WTC11 (cell line): ENCODE results near the gene ZNF3. TPM values are rescaled to one million over a fixed set of nuclear protein-coding genes. Genes with fewer than 3 reads are reported as not detected.

Source experiments
- CREB1 ChIP-seq: sonication (generic); formaldehyde crosslinking; IDR thresholded peaks from 2 replicates; pipeline ENCODE4 v1.8.0; 2023; ENCODE audit warnings: mild to moderate bottlenecking, missing genetic modification reagents
- CTCF ChIP-seq: fragments of 200-600 bp; IDR thresholded peaks from 2 replicates; pipeline ENCODE4 v1.8.0; 2022; ENCODE audit warnings: antibody characterized with exemption
- ESRRA ChIP-seq: sonication (generic); formaldehyde crosslinking; IDR thresholded peaks from 2 replicates; pipeline ENCODE4 v1.8.1; 2022; ENCODE audit warnings: mild to moderate bottlenecking, missing genetic modification reagents, borderline replicate concordance
- ETV6 ChIP-seq: sonication (generic); formaldehyde crosslinking; IDR thresholded peaks from 2 replicates; pipeline ENCODE4 v1.8.1; 2022; ENCODE audit warnings: mild to moderate bottlenecking, missing genetic modification reagents
- FOXJ3 ChIP-seq: sonication (generic); formaldehyde crosslinking; IDR thresholded peaks from 2 replicates; pipeline ENCODE4 v1.9.0; 2021; ENCODE audit warnings: missing genetic modification reagents, mild to moderate bottlenecking, borderline replicate concordance
- FOXK1 ChIP-seq: sonication (generic); formaldehyde crosslinking; IDR thresholded peaks from 2 replicates; pipeline ENCODE4 v1.8.0; 2022; ENCODE audit warnings: mild to moderate bottlenecking, moderate library complexity, missing genetic modification reagents
- GABPB1 ChIP-seq: sonication (generic); formaldehyde crosslinking; IDR thresholded peaks from 2 replicates; pipeline ENCODE4 v1.8.1; 2023; ENCODE audit warnings: mild to moderate bottlenecking, missing genetic modification reagents
- IRF1 ChIP-seq: sonication (generic); formaldehyde crosslinking; IDR thresholded peaks from 2 replicates; pipeline ENCODE4 v1.8.0; 2023; ENCODE audit warnings: missing genetic modification reagents
- JUN ChIP-seq: sonication (generic); formaldehyde crosslinking; IDR thresholded peaks from 2 replicates; pipeline ENCODE4 v1.8.0; 2023; ENCODE audit warnings: mild to moderate bottlenecking, missing genetic modification reagents
- MAX ChIP-seq: sonication (generic); formaldehyde crosslinking; IDR thresholded peaks from 2 replicates; pipeline ENCODE4 v1.8.0; 2022; ENCODE audit warnings: mild to moderate bottlenecking, missing genetic modification reagents
- MYBL2 ChIP-seq: sonication (generic); formaldehyde crosslinking; IDR thresholded peaks from 2 replicates; pipeline ENCODE4 v1.8.1; 2023; ENCODE audit warnings: mild to moderate bottlenecking, moderate library complexity, missing genetic modification reagents
- NFE2L1 ChIP-seq: sonication (generic); formaldehyde crosslinking; IDR thresholded peaks from 2 replicates; pipeline ENCODE4 v1.8.1; 2023; ENCODE audit warnings: missing genetic modification reagents
- NR1H2 ChIP-seq: sonication (generic); formaldehyde crosslinking; IDR thresholded peaks from 2 replicates; pipeline ENCODE4 v1.9.0; 2021; ENCODE audit warnings: mild to moderate bottlenecking, moderate library complexity, missing genetic modification reagents
- SMAD3 ChIP-seq: sonication (generic); formaldehyde crosslinking; IDR thresholded peaks from 2 replicates; pipeline ENCODE4 v1.8.0; 2022; ENCODE audit warnings: missing genetic modification reagents, mild to moderate bottlenecking, borderline replicate concordance
- SP1 ChIP-seq: sonication (generic); formaldehyde crosslinking; conservative IDR thresholded peaks from 2 replicates; pipeline ENCODE4 v1.8.1; 2022; ENCODE audit warnings: missing genetic modification reagents
- TEAD1 ChIP-seq: sonication (generic); formaldehyde crosslinking; IDR thresholded peaks from 2 replicates; pipeline ENCODE4 v1.8.0; 2022; ENCODE audit warnings: mild to moderate bottlenecking, missing genetic modification reagents
- ZBTB21 ChIP-seq: sonication (generic); formaldehyde crosslinking; IDR thresholded peaks from 2 replicates; pipeline ENCODE4 v1.8.1; 2023; ENCODE audit warnings: mild to moderate bottlenecking, missing genetic modification reagents, borderline replicate concordance
- ZNF121 ChIP-seq: sonication (generic); formaldehyde crosslinking; IDR thresholded peaks from 2 replicates; pipeline ENCODE4 v1.8.0; 2023; ENCODE audit warnings: missing genetic modification reagents
- ZNF219 ChIP-seq: sonication (generic); formaldehyde crosslinking; IDR thresholded peaks from 2 replicates; pipeline ENCODE4 v1.8.0; 2023; ENCODE audit warnings: missing genetic modification reagents, mild to moderate bottlenecking, borderline replicate concordance
- ZNF263 ChIP-seq: sonication (generic); formaldehyde crosslinking; IDR thresholded peaks from 2 replicates; pipeline ENCODE4 v1.8.1; 2022; ENCODE audit warnings: low read depth, mild to moderate bottlenecking, moderate library complexity, missing genetic modification reagents
- ZNF317 ChIP-seq: sonication (generic); formaldehyde crosslinking; IDR thresholded peaks from 2 replicates; pipeline ENCODE4 v1.8.1; 2023; ENCODE audit warnings: low read depth, mild to moderate bottlenecking, moderate library complexity, missing genetic modification reagents, borderline replicate concordance
- ZNF671 ChIP-seq: fragments of 250-450 bp; sonication (Bioruptor Pico); IDR thresholded peaks from 2 replicates; pipeline ENCODE4 v1.8.0; 2021; ENCODE audit warnings: mild to moderate bottlenecking
- total RNA-seq: library from RNA; stranded (reverse); gene quantifications from 3 replicates; pipeline ENCODE4 v1.2.3, GENCODE V29; 2021
- TF ChIP-seq, protein P1 (sequence below): sonication (generic); formaldehyde crosslinking; conservative IDR thresholded peaks from 2 replicates; pipeline ENCODE4 v1.8.1; 2022; ENCODE audit warnings: mild to moderate bottlenecking, missing genetic modification reagents
- TF ChIP-seq, protein P2 (sequence below): sonication (generic); formaldehyde crosslinking; IDR thresholded peaks from 2 replicates; pipeline ENCODE4 v1.8.1; 2023; ENCODE audit warnings: mild to moderate bottlenecking, missing genetic modification reagents, moderate library complexity
- TF ChIP-seq, protein P3 (sequence below): sonication (generic); formaldehyde crosslinking; IDR thresholded peaks from 2 replicates; pipeline ENCODE4 v1.8.1; 2023; ENCODE audit warnings: mild to moderate bottlenecking, missing genetic modification reagents, borderline replicate concordance
- TF ChIP-seq, protein P4 (sequence below): fragments of 250-450 bp; sonication (Bioruptor Pico); IDR thresholded peaks from 2 replicates; pipeline ENCODE4 v1.8.0; 2021; ENCODE audit warnings: mild to moderate bottlenecking
- TF ChIP-seq, protein P5 (sequence below): sonication (generic); formaldehyde crosslinking; IDR thresholded peaks from 2 replicates; pipeline ENCODE4 v1.8.0; 2023; ENCODE audit warnings: missing genetic modification reagents, mild to moderate bottlenecking, borderline replicate concordance

ZNF3 gene
- total RNA-seq, 1 experiment from 2014 or later: 48.3 TPM

DNA sequence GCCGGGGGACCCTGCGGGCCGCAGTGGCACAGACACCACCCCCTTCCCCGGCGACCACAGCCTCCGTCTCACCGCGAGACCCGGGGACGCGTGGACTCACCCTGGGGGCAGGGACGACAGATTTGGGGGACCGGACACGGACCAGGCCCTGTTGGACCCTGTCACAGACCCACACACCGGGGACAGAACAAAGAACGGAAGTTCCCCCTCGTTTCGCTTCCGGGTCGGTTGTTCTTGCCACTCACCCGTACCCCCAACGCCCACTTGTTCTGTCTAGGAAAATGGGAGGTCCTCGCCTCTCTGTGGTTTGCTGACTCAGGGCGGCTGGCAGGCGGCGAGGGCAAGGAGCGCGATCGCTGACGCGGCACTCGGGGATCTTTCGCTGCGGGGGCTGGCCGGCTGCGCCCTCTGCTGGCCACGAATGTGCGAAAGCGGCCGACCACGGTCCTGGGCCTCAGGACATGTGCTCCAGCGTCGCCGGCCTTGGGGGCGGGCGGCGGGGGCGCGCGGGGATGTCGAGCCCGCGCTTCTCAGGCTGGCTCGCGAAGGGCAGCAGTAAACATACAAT, at the start of gene ZNF3 (continued):
- TF ChIP-seq, protein P1, sequence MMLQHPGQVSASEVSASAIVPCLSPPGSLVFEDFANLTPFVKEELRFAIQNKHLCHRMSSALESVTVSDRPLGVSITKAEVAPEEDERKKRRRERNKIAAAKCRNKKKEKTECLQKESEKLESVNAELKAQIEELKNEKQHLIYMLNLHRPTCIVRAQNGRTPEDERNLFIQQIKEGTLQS: no peak
- peak; percentile 86 for TF ChIP-seq CTCF
- TF ChIP-seq, protein P2, sequence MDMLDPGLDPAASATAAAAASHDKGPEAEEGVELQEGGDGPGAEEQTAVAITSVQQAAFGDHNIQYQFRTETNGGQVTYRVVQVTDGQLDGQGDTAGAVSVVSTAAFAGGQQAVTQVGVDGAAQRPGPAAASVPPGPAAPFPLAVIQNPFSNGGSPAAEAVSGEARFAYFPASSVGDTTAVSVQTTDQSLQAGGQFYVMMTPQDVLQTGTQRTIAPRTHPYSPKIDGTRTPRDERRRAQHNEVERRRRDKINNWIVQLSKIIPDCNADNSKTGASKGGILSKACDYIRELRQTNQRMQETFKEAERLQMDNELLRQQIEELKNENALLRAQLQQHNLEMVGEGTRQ (CRISPR knock-in tag): peak; percentile 46; the same call in 1 of the 2 replicates
- peak; percentile 97 for TF ChIP-seq FOXK1
- TF ChIP-seq, protein P3, sequence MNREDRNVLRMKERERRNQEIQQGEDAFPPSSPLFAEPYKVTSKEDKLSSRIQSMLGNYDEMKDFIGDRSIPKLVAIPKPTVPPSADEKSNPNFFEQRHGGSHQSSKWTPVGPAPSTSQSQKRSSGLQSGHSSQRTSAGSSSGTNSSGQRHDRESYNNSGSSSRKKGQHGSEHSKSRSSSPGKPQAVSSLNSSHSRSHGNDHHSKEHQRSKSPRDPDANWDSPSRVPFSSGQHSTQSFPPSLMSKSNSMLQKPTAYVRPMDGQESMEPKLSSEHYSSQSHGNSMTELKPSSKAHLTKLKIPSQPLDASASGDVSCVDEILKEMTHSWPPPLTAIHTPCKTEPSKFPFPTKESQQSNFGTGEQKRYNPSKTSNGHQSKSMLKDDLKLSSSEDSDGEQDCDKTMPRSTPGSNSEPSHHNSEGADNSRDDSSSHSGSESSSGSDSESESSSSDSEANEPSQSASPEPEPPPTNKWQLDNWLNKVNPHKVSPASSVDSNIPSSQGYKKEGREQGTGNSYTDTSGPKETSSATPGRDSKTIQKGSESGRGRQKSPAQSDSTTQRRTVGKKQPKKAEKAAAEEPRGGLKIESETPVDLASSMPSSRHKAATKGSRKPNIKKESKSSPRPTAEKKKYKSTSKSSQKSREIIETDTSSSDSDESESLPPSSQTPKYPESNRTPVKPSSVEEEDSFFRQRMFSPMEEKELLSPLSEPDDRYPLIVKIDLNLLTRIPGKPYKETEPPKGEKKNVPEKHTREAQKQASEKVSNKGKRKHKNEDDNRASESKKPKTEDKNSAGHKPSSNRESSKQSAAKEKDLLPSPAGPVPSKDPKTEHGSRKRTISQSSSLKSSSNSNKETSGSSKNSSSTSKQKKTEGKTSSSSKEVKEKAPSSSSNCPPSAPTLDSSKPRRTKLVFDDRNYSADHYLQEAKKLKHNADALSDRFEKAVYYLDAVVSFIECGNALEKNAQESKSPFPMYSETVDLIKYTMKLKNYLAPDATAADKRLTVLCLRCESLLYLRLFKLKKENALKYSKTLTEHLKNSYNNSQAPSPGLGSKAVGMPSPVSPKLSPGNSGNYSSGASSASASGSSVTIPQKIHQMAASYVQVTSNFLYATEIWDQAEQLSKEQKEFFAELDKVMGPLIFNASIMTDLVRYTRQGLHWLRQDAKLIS: no peak
- TF ChIP-seq, protein P4, sequence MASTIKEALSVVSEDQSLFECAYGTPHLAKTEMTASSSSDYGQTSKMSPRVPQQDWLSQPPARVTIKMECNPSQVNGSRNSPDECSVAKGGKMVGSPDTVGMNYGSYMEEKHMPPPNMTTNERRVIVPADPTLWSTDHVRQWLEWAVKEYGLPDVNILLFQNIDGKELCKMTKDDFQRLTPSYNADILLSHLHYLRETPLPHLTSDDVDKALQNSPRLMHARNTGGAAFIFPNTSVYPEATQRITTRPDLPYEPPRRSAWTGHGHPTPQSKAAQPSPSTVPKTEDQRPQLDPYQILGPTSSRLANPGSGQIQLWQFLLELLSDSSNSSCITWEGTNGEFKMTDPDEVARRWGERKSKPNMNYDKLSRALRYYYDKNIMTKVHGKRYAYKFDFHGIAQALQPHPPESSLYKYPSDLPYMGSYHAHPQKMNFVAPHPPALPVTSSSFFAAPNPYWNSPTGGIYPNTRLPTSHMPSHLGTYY (CRISPR knock-in tag): no peak
- peak; percentile 91 for TF ChIP-seq NFE2L1 (CRISPR knock-in tag)
- peak; percentile 85 for TF ChIP-seq ETV6
- TF ChIP-seq ZNF263: no peak
- TF ChIP-seq, protein P5, sequence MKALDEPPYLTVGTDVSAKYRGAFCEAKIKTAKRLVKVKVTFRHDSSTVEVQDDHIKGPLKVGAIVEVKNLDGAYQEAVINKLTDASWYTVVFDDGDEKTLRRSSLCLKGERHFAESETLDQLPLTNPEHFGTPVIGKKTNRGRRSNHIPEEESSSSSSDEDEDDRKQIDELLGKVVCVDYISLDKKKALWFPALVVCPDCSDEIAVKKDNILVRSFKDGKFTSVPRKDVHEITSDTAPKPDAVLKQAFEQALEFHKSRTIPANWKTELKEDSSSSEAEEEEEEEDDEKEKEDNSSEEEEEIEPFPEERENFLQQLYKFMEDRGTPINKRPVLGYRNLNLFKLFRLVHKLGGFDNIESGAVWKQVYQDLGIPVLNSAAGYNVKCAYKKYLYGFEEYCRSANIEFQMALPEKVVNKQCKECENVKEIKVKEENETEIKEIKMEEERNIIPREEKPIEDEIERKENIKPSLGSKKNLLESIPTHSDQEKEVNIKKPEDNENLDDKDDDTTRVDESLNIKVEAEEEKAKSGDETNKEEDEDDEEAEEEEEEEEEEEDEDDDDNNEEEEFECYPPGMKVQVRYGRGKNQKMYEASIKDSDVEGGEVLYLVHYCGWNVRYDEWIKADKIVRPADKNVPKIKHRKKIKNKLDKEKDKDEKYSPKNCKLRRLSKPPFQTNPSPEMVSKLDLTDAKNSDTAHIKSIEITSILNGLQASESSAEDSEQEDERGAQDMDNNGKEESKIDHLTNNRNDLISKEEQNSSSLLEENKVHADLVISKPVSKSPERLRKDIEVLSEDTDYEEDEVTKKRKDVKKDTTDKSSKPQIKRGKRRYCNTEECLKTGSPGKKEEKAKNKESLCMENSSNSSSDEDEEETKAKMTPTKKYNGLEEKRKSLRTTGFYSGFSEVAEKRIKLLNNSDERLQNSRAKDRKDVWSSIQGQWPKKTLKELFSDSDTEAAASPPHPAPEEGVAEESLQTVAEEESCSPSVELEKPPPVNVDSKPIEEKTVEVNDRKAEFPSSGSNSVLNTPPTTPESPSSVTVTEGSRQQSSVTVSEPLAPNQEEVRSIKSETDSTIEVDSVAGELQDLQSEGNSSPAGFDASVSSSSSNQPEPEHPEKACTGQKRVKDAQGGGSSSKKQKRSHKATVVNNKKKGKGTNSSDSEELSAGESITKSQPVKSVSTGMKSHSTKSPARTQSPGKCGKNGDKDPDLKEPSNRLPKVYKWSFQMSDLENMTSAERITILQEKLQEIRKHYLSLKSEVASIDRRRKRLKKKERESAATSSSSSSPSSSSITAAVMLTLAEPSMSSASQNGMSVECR (CRISPR knock-in tag): peak; percentile 69
- no peak; the same call in 1 of the 2 replicates for TF ChIP-seq CREB1 (CRISPR knock-in tag)
- no peak for TF ChIP-seq ZNF121
- TF ChIP-seq ESRRA: peak; percentile 68; the same call in 1 of the 2 replicates
- TF ChIP-seq ZNF671 (CRISPR knock-in tag): no peak
- peak; percentile 41; the same call in 1 of the 2 replicates for TF ChIP-seq SMAD3 (CRISPR knock-in tag)
- no peak for TF ChIP-seq ZNF219
- TF ChIP-seq MYBL2: peak; percentile 80
- peak; percentile 33; the same call in 1 of the 2 replicates for TF ChIP-seq TEAD1 (CRISPR knock-in tag)
- no peak; the same call in 1 of the 2 replicates for TF ChIP-seq ZBTB21 (CRISPR knock-in tag)
- 0 out of 2 replicates have a peak, but pooled peaks have one; percentile 38 for TF ChIP-seq IRF1 (CRISPR knock-in tag)
- TF ChIP-seq FOXJ3 (CRISPR knock-in tag): no peak
- TF ChIP-seq ZNF317 (CRISPR knock-in tag): no peak
- TF ChIP-seq GABPB1 (CRISPR knock-in tag): peak; percentile 88
- no peak for TF ChIP-seq NR1H2
- peak; percentile 95 for TF ChIP-seq SP1
- peak; percentile 99 for TF ChIP-seq MAX (CRISPR knock-in tag)
- 0 out of 2 replicates have a peak, but pooled peaks have one; percentile 39 for TF ChIP-seq JUN (CRISPR knock-in tag)
